ENCODE data around the gene DOCK9. TPM values are rescaled to one million over a fixed set of nuclear protein-coding genes. Genes with fewer than 3 reads are reported as not detected.

DOCK9 gene
- total and polyA plus RNA-seq, 9 of the 15 experiments (the other 6 are each of a cell fraction or from before 2014, with no cell fraction given) = 3.5 to 25.3 (median 16.7) TPM

DNA sequence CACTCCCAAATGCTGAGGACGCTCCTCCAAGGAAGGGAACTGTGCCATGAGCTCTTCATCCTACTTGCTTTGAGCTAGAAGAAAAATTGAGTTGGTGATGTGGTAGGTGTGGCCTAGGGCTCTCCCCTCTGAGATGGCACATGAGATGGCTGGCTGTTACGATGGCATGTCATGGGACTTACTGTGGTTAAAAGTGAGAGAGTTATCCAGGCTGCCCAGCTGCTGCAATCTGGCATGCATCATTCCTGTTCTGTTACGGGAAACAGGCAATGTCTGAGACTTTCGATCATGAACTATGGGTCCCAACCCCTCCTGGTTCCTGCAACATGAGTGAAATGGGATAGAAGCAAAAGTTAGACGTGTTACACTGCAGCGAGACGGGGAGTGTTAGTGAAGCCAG is 132.1 kb downstream of the DOCK9 start:
- TF ChIP-seq HNRNPL (IDR thresholded peaks at IDR 0.05; ENCODE audit: low read depth, low read length) (no peak), CHD1 (IDR thresholded peaks at IDR 0.05; ENCODE audit: low read length) (no peak), TBL1XR1 (IDR thresholded peaks at IDR 0.05; ENCODE audit: low read length in 2 of 2) (no peak), CTBP1 (IDR thresholded peaks at IDR 0.05; ENCODE audit: borderline replicate concordance) (no peak), NFXL1 (CRISPR knock-in tag; IDR thresholded peaks at IDR 0.05) (no peak), ILF3 (IDR thresholded peaks at IDR 0.05; ENCODE audit: borderline replicate concordance) (no peak), ZNF12 (CRISPR knock-in tag; IDR thresholded peaks at IDR 0.05) (no peak), KHSRP (IDR thresholded peaks at IDR 0.05) (no peak), TEAD4 (IDR thresholded peaks at IDR 0.05; ENCODE audit: low read length) (no peak), TEAD4 (CRISPR knock-in tag; IDR thresholded peaks at IDR 0.05; ENCODE audit: borderline replicate concordance) (no peak), DIDO1 (tag; IDR thresholded peaks at IDR 0.05; ENCODE audit: low read depth) (no peak), ZNF121 (CRISPR knock-in tag; conservative IDR thresholded peaks at IDR 0.05) (no peak), BACH1 (tag; IDR thresholded peaks at IDR 0.05) (no peak), NEUROD1 (IDR thresholded peaks at IDR 0.05; ENCODE audit: borderline replicate concordance, low read depth, low read length, partially characterized antibody) (no peak), ZNF23 (CRISPR knock-in tag; IDR thresholded peaks at IDR 0.05) (no peak), RBM39 (optimal IDR thresholded peaks at IDR 0.05; ENCODE audit: low read depth, low read length) (no peak), PCBP1 (IDR thresholded peaks at IDR 0.05; ENCODE audit: low read depth, low read length, poor library complexity, severe bottlenecking) (no peak)
- TF ChIP-seq, protein P1, sequence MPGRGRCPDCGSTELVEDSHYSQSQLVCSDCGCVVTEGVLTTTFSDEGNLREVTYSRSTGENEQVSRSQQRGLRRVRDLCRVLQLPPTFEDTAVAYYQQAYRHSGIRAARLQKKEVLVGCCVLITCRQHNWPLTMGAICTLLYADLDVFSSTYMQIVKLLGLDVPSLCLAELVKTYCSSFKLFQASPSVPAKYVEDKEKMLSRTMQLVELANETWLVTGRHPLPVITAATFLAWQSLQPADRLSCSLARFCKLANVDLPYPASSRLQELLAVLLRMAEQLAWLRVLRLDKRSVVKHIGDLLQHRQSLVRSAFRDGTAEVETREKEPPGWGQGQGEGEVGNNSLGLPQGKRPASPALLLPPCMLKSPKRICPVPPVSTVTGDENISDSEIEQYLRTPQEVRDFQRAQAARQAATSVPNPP (IDR thresholded peaks at IDR 0.05; ENCODE audit: borderline replicate concordance, insufficient read depth, insufficient read length) = no peak
- Histone ChIP-seq H3K79me2 (ENCODE audit: control insufficient read depth, insufficient read depth, low read length) (no peaks in the 10 kb centered on the region), H3K4me1 (replicated peaks in 1 of 2; ENCODE audit: control insufficient read depth in 2 of 2, insufficient read depth in 2 of 2, low read length in 2 of 2) (peaks cover 0 to 5% of the 10 kb centered on the region in 2 experiments; a peak in 1 of 5 replicates), H3K9me1 (ENCODE audit: control insufficient read depth, insufficient read depth, low read length) (no peaks in the 10 kb centered on the region), H3K27me3 (ENCODE audit: control insufficient read depth in 2 of 2, insufficient read depth in 2 of 2, low read length in 2 of 2) (no peaks in the 10 kb centered on the region), H4K20me1 (replicated peaks; ENCODE audit: control insufficient read depth, insufficient read depth, low read length) (no peaks in the 10 kb centered on the region), H3K9ac (ENCODE audit: insufficient read depth in 1 of 2, low read depth in 2 of 2, low read length in 2 of 2) (no peak overlapping the region), H3K36me3 (ENCODE audit: control insufficient read depth, insufficient read depth, low read length) (peaks cover 26% of the 10 kb centered on the region; the same call in 2 of the 3 replicates), H3K4me2 (ENCODE audit: insufficient read depth, low read length) (no peak overlapping the region), H2AFZ (ENCODE audit: low read depth, low read length) (no peak overlapping the region), H3K4me3 (no peak overlapping the region), H3K9me3 (replicated peaks; ENCODE audit: control insufficient read depth, insufficient read depth, low read depth, low read length) (no peaks in the 10 kb centered on the region), H3K27ac (ENCODE audit: extremely low read depth, low read depth, low read length) (no peak overlapping the region)
- no TSS peak for BruUV-seq (replicated peaks)
- ATAC-seq (no peak), FAIRE-seq (no peak), DNase-seq (ENCODE audit: extremely low read depth in 1 of 4, low spot score in 3 of 4) (no peak)
- intact Hi-C loops (cut with micrococcal nuclease) (loop anchor here (10.0 kb wide), 1 partner anchor 419 kb away; no protein-coding TSS in a partner anchor), in situ Hi-C loops (cut with MboI) (no loop called here)
- POLR2A ChIA-PET = no interaction called here
- 75% methylated on average over 7 of the region's 7 CpGs for WGBS (ENCODE audit: insufficient coverage, low coverage, missing lambda C conversion rate)
- CTCF ChIA-PET (ENCODE audit: low intra/inter-chr PET ratio) = no interaction called here

Measured in K562 (cell line).